Measurements from ENCODE around the gene NCLN.

Gene NCLN

DNA sequence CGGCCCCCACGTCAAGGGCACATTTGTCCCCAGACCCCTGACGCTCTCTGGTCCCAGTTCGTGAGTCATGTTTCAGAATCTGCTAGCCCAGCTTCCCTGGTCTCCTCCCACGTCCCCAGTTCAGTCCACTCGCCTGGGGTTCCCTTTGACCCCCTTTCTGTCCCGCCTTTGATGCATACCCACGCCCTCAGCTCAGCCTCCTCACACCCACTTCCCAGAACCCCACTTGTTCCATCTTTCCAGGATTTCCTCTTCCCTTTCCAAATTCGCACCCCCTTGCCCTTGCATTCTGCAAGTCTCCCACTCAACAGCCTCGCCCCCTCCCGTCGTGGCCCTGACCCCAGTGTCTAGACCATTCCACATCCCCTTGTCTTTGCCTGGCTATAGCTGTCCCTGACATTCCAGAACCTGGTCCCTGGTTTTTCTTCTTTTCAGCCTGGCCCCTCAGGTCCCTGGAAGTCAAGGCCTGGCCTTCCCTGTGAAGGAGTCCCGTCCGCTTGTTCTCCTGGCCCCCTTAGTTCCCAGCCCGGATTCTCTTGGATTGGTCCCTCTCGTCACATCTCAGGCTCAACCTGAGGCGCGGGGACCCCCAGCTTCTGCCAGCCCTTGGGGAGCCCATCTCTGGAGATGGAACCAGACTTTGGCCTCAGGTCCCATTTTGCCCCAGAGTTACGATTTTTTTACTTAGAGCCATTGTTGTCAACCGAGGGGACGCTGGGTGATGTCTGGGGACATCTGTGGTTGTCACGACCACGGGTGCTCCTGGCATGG, 1.3 kb downstream of the NCLN start:
- peak overlapping the region; percentile 90 to 96 (median 93) for H3K4me3 Mint-ChIP-seq

DNA sequence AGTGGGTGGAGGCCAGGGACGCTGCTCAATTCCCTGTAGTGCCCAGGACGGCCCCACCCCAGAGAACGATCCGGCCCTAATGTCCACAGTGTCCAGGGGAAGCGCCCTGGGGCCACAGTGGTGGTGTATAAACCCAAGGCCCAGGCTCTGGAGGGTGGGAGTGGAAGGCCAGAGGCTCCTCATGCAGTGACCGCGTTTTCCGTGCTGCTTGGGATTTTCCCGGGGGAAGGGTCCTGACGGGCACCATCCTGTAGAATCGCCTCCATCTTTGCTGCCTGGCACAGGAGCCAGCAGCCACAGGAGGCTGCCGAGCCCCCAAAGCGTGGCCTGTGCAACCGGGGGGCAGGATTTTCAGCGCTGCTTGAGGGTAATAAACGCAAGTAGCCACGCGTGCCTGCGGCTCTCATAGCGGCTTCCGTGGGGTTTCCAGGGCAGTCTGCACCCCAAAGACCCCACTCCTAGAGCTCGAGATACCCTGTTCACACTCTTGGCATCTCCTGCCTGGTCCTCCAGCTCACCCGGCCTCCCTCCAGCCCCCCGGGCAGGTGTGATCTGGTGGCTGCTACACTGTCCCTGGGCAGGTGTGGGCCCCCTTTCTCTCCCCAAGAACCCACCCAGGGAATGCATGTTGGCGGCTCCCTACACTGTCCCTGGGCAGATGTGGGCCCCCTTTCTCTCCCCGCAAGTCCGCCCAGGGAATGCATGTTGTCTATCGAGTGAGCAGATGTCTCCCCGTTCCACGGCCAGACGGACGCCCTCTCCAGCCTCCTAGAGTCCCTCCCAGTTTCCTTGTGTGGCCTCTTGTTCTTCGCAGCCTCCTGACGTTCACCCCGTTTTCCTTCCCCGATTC, 2.2 kb downstream of the NCLN start:
- Mint-ChIP-seq H3K27me3 (ENCODE audit: low read depth) (peaks cover 4% of the 10 kb centered on the region), H3K4me1 (peaks cover 13% of the 10 kb centered on the region), H3K4me3 (peak overlapping the region; percentile 90 to 96 (median 93)), H3K9me3 (no peaks in the 10 kb centered on the region), H3K27ac (no peak overlapping the region), H3K36me3 (ENCODE audit: low read depth) (no peaks in the 10 kb centered on the region)
- TF ChIP-seq, protein P1, sequence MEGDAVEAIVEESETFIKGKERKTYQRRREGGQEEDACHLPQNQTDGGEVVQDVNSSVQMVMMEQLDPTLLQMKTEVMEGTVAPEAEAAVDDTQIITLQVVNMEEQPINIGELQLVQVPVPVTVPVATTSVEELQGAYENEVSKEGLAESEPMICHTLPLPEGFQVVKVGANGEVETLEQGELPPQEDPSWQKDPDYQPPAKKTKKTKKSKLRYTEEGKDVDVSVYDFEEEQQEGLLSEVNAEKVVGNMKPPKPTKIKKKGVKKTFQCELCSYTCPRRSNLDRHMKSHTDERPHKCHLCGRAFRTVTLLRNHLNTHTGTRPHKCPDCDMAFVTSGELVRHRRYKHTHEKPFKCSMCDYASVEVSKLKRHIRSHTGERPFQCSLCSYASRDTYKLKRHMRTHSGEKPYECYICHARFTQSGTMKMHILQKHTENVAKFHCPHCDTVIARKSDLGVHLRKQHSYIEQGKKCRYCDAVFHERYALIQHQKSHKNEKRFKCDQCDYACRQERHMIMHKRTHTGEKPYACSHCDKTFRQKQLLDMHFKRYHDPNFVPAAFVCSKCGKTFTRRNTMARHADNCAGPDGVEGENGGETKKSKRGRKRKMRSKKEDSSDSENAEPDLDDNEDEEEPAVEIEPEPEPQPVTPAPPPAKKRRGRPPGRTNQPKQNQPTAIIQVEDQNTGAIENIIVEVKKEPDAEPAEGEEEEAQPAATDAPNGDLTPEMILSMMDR (IDR thresholded peaks at IDR 0.05; ENCODE audit: unreplicated experiment in 3 of 3): no peak

More for the DNA sequence above, 1.3 kb downstream of the NCLN start:
- TF ChIP-seq, protein P1 (IDR thresholded peaks at IDR 0.05; ENCODE audit: unreplicated experiment in 3 of 3): no peak
- peaks cover 4% of the 10 kb centered on the region for H3K27me3 Mint-ChIP-seq (ENCODE audit: low read depth)
- peaks cover 13% of the 10 kb centered on the region for H3K4me1 Mint-ChIP-seq
- H3K9me3 Mint-ChIP-seq: no peaks in the 10 kb centered on the region
- H3K36me3 Mint-ChIP-seq (ENCODE audit: low read depth): no peaks in the 10 kb centered on the region
- peak overlapping the region; percentile 13 to 74 (median 63) for H3K27ac Mint-ChIP-seq

GRCh38 chr19:3188627-3189596, 3.2 kb downstream of the NCLN start:
- Mint-ChIP-seq H3K27me3 (ENCODE audit: low read depth) (peaks cover 4% of the 10 kb centered on the region), H3K27ac (no peak overlapping the region), H3K4me3 (peak overlapping the region; percentile 71 to 96 (median 80)), H3K4me1 (peaks cover 13% of the 10 kb centered on the region), H3K36me3 (ENCODE audit: low read depth) (peaks cover 4% of the 10 kb centered on the region), H3K9me3 (no peaks in the 10 kb centered on the region)
- TF ChIP-seq, protein P1 (IDR thresholded peaks at IDR 0.05; ENCODE audit: unreplicated experiment in 3 of 3): no peak

DNA sequence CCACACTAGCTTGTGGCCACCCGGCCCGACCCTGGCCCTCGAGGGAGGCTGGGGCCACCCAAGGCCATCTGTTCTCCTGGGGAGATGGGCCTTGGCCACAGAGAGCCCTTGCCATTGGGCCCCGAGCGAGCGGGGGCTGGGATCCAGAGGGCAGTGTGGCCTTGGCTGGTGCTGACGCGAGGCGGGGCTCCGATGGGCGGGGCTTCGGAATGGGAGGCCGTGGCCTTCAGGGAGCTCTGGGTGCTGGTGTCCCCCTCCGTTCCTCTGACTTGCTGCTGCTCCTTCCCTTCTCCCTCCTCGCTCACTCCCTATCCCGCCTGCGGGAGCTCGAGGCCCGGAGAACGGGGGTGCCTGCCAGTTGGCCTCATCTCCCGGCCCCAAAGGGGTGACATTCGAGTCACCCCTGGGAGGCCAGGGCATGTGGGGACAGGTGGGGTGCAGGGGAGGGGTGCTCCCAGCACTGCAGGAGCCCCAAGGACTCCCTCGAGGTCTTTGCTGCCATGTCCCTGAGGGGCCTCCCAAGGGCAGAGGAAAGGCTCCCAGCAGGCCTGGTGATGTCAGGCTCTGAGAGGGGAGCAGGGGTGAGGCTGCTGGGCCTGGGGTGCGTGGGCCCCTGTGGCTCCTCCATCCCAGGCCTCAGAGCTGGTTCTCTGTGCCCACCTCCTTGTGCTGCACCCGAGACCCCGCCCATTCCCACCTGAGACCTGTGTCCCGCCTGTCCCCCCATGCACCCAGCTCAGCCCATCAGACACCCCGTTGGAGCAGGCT, 4.2 kb downstream of the NCLN start:
- no peak overlapping the region for H3K27ac Mint-ChIP-seq
- H3K36me3 Mint-ChIP-seq (ENCODE audit: low read depth): peaks cover 13% of the 10 kb centered on the region
- no peaks in the 10 kb centered on the region for H3K27me3 Mint-ChIP-seq (ENCODE audit: low read depth)
- H3K4me3 Mint-ChIP-seq: no peak overlapping the region
- TF ChIP-seq, protein P1 (IDR thresholded peaks at IDR 0.05; ENCODE audit: unreplicated experiment in 3 of 3): no peak
- peaks cover 13% of the 10 kb centered on the region for H3K4me1 Mint-ChIP-seq
- H3K9me3 Mint-ChIP-seq: no peaks in the 10 kb centered on the region

GRCh38 chr19:3190470-3190770, 4.7 kb downstream of the NCLN start:
- Mint-ChIP-seq H3K4me1 (peaks cover 13% of the 10 kb centered on the region), H3K4me3 (no peak overlapping the region), H3K36me3 (ENCODE audit: low read depth) (peaks cover 13% of the 10 kb centered on the region), H3K27me3 (ENCODE audit: low read depth) (no peaks in the 10 kb centered on the region), H3K27ac (no peak overlapping the region), H3K9me3 (no peaks in the 10 kb centered on the region)
- TF ChIP-seq, protein P1 (IDR thresholded peaks at IDR 0.05; ENCODE audit: unreplicated experiment in 3 of 3): no peak
